ENCODE measurements around the gene PDE9A.

The PDE9A gene

GRCh38 chr21:42646076-42646825 is 7.2 kb upstream of the PDE9A start:
- DNase-seq (ENCODE audit: low spot score in 2 of 2) (no peak), ATAC-seq (no peak)
- Mint-ChIP-seq H3K36me3 (no peaks in the 10 kb centered on the region), H3K4me1 (no peaks in the 10 kb centered on the region), H3K9me3 (no peaks in the 10 kb centered on the region), H3K27ac (no peak overlapping the region), H3K4me3 (no peak overlapping the region)

GRCh38 chr21:42646836-42647235 is 6.6 kb upstream of the PDE9A start:
- Mint-ChIP-seq H3K27ac (no peak overlapping the region), H3K36me3 (no peaks in the 10 kb centered on the region), H3K4me3 (no peak overlapping the region), H3K9me3 (no peaks in the 10 kb centered on the region), H3K4me1 (no peaks in the 10 kb centered on the region)
- ATAC-seq (no peak), DNase-seq (ENCODE audit: low spot score in 2 of 2) (no peak)

GRCh38 chr21:42648606-42649005 is 4.8 kb upstream of the PDE9A start:
- no peak overlapping the region for H3K4me3 Mint-ChIP-seq
- ATAC-seq, result no peak
- no peaks in the 10 kb centered on the region for H3K9me3 Mint-ChIP-seq
- peaks cover 5% of the 10 kb centered on the region for H3K4me1 Mint-ChIP-seq
- no peaks in the 10 kb centered on the region for H3K36me3 Mint-ChIP-seq
- DNase-seq (ENCODE audit: low spot score in 2 of 2), result no peak
- no peak overlapping the region for H3K27ac Mint-ChIP-seq

- Mint-ChIP-seq H3K27ac (no peak overlapping the region), H3K4me3 (no peak overlapping the region), H3K9me3 (no peaks in the 10 kb centered on the region), H3K36me3 (no peaks in the 10 kb centered on the region), H3K4me1 (peaks cover 6% of the 10 kb centered on the region)
- ATAC-seq (no peak), DNase-seq (ENCODE audit: low spot score in 2 of 2) (no peak)
Observed at GRCh38 chr21:42649122-42650032, 4.0 kb upstream of the PDE9A start.

- no peak overlapping the region for H3K27ac Mint-ChIP-seq
- H3K4me3 Mint-ChIP-seq, result no peak overlapping the region
- no peak for ATAC-seq
- peaks cover 12% of the 10 kb centered on the region for H3K4me1 Mint-ChIP-seq
- no peaks in the 10 kb centered on the region for H3K36me3 Mint-ChIP-seq
- no peak for DNase-seq (ENCODE audit: low spot score in 2 of 2)
- no peaks in the 10 kb centered on the region for H3K9me3 Mint-ChIP-seq
Observed at GRCh38 chr21:42650033-42650370, 3.4 kb upstream of the PDE9A start.

GRCh38 chr21:42650441-42651421 is 2.7 kb upstream of the PDE9A start:
- Mint-ChIP-seq H3K4me3 (no peak overlapping the region), H3K36me3 (no peaks in the 10 kb centered on the region), H3K9me3 (no peaks in the 10 kb centered on the region), H3K27ac (no peak overlapping the region), H3K4me1 (peaks cover 15% of the 10 kb centered on the region)
- peak; percentile 4 for ATAC-seq
- DNase-seq (ENCODE audit: low spot score in 2 of 2), result no peak

GRCh38 chr21:42651515-42652401 is 1.7 kb upstream of the PDE9A start:
- Mint-ChIP-seq H3K4me3 (peak overlapping the region; percentile 71), H3K27ac (no peak overlapping the region), H3K4me1 (peaks cover 15% of the 10 kb centered on the region), H3K36me3 (no peaks in the 10 kb centered on the region), H3K9me3 (no peaks in the 10 kb centered on the region)
- DNase-seq (ENCODE audit: low spot score in 2 of 2), result no peak
- no peak for ATAC-seq

- Mint-ChIP-seq H3K27ac (no peak overlapping the region), H3K36me3 (no peaks in the 10 kb centered on the region), H3K4me1 (peaks cover 15% of the 10 kb centered on the region), H3K4me3 (peak overlapping the region; percentile 71), H3K9me3 (no peaks in the 10 kb centered on the region)
- DNase-seq (ENCODE audit: low spot score in 2 of 2) (no peak), ATAC-seq (no peak)
Observed at GRCh38 chr21:42652527-42653230, 742 bp upstream of the PDE9A start.

- DNase-seq (ENCODE audit: low spot score in 2 of 2) (no peak), ATAC-seq (no peak)
- Mint-ChIP-seq H3K4me1 (peaks cover 20% of the 10 kb centered on the region), H3K9me3 (no peaks in the 10 kb centered on the region), H3K27ac (no peak overlapping the region), H3K36me3 (no peaks in the 10 kb centered on the region), H3K4me3 (peak overlapping the region; percentile 71)
Observed at GRCh38 chr21:42654179-42654912, 925 bp downstream of the PDE9A start.

- Mint-ChIP-seq H3K27ac (no peak overlapping the region), H3K4me1 (peaks cover 20% of the 10 kb centered on the region), H3K4me3 (peak overlapping the region; percentile 71), H3K9me3 (no peaks in the 10 kb centered on the region), H3K36me3 (no peaks in the 10 kb centered on the region)
- ATAC-seq (no peak), DNase-seq (ENCODE audit: low spot score in 2 of 2) (no peak)
Observed at GRCh38 chr21:42654913-42655795, 1.7 kb downstream of the PDE9A start.

- H3K4me3 Mint-ChIP-seq, result no peak overlapping the region
- no peaks in the 10 kb centered on the region for H3K36me3 Mint-ChIP-seq
- ATAC-seq, result no peak
Observed at GRCh38 chr21:42655796-42656770, 2.7 kb downstream of the PDE9A start.

GRCh38 chr21:42656872-42657271 is 3.5 kb downstream of the PDE9A start:
- ATAC-seq (no peak), DNase-seq (ENCODE audit: low spot score in 2 of 2) (no peak)
- no peak overlapping the region for H3K4me3 Mint-ChIP-seq
- H3K9me3 Mint-ChIP-seq, result no peaks in the 10 kb centered on the region
- H3K27ac Mint-ChIP-seq, result no peak overlapping the region
- H3K36me3 Mint-ChIP-seq, result no peaks in the 10 kb centered on the region
- peaks cover 20% of the 10 kb centered on the region for H3K4me1 Mint-ChIP-seq

More at GRCh38 chr21:42655796-42656770, 2.7 kb downstream of the PDE9A start:
- H3K27ac Mint-ChIP-seq, result no peak overlapping the region
- no peaks in the 10 kb centered on the region for H3K9me3 Mint-ChIP-seq
- DNase-seq (ENCODE audit: low spot score in 2 of 2), result no peak
- H3K4me1 Mint-ChIP-seq, result peaks cover 20% of the 10 kb centered on the region
